HL-60 (cell line): ENCODE data around the gene PCBD2.

ENCODE experiments used
- DNase-seq, 2 experiments: peaks; one replicate each; pipeline ENCODE4 v3.0.0-alpha.2; 2010 to 2020; ENCODE audit warnings: low read depth in 1 of 2, low spot score in 1 of 2
- H3K27ac ChIP-seq: fragments of 250-450 bp; sonication (Bioruptor Pico); replicated peaks from 2 replicates; pipeline ENCODE4 v1.5.1; 2020; ENCODE audit warnings: mild to moderate bottlenecking, moderate library complexity
- H3K27me3 ChIP-seq: fragments of 250-450 bp; sonication (Bioruptor Pico); 2 replicates; pipeline ENCODE4 v1.5.1; 2021; ENCODE audit warnings: mild to moderate bottlenecking, moderate library complexity; ENCODE audit not compliant: insufficient read depth, poor library complexity, severe bottlenecking
- H3K4me3 ChIP-seq: replicated peaks from 2 replicates; pipeline ENCODE4 v1.5.1; 2011; ENCODE audit warnings: mild to moderate bottlenecking, control low read depth, low read length; ENCODE audit not compliant: insufficient read depth
- CTCF ChIP-seq: IDR thresholded peaks from one replicate; pipeline ENCODE4 v1.5.1; 2011; ENCODE audit warnings: low read length, control low read depth, inconsistent platforms; ENCODE audit not compliant: insufficient read depth
- GABPA ChIP-seq: IDR thresholded peaks from 2 replicates; pipeline ENCODE4 v1.6.1; 2012; ENCODE audit warnings: low read depth
- POLR2AphosphoS5 ChIP-seq: IDR thresholded peaks from 2 replicates; pipeline ENCODE4 v1.6.1; 2012; ENCODE audit warnings: low read depth
- REST ChIP-seq: IDR thresholded peaks from 2 replicates; pipeline ENCODE4 v1.6.1; 2012; ENCODE audit warnings: low read depth; ENCODE audit not compliant: insufficient replicate concordance
- SPI1 ChIP-seq: IDR thresholded peaks from 2 replicates; pipeline ENCODE4 v1.6.1; 2012; ENCODE audit warnings: low read depth, mild to moderate bottlenecking, borderline replicate concordance

The PCBD2 gene

GRCh38 chr5:134968055-134968454, 63.1 kb downstream of the PCBD2 start:
- TF ChIP-seq SPI1 (no peak), POLR2AphosphoS5 (no peak), GABPA (no peak), CTCF (no peak), REST (no peak)
- H3K27me3 ChIP-seq: no peaks in the 10 kb centered on the region
- H3K27ac ChIP-seq: no peak overlapping the region
- no peak for DNase-seq
- no peak overlapping the region for H3K4me3 ChIP-seq

GRCh38 chr5:134969166-134969565, 64.2 kb downstream of the PCBD2 start:
- H3K27me3 ChIP-seq: no peaks in the 10 kb centered on the region
- DNase-seq: no peak
- TF ChIP-seq REST (no peak), POLR2AphosphoS5 (no peak), CTCF (no peak), SPI1 (no peak), GABPA (no peak)
- H3K4me3 ChIP-seq: no peak overlapping the region
- no peak overlapping the region for H3K27ac ChIP-seq

- H3K4me3 ChIP-seq: no peak overlapping the region
- no peaks in the 10 kb centered on the region for H3K27me3 ChIP-seq
- peak in 1 of 2 experiments; percentile 1 for DNase-seq
- no peak overlapping the region for H3K27ac ChIP-seq
- TF ChIP-seq SPI1: peak; percentile 26; the same call in 1 of the 2 replicates
- no peak for TF ChIP-seq POLR2AphosphoS5
- no peak for TF ChIP-seq CTCF
- no peak for TF ChIP-seq REST
- no peak for TF ChIP-seq GABPA
These were observed 70.3 kb downstream of the PCBD2 start for GRCh38 chr5:134975078-134975715.
